ENCODE data around the gene COG7. TPM values are rescaled to one million over a fixed set of nuclear protein-coding genes. Genes with fewer than 3 reads are reported as not detected.
"Not testable (repeated sequence)": the region's sequence is repeated elsewhere in the genome, so short reads cannot be mapped to it uniquely, and the experiment has no call there.

Gene COG7
- 12.9 and 14.8 TPM in 2 replicates for total RNA-seq (2014; rRNA removed; shearing (Covaris generic))

- peak; percentile 75 for DNase-seq (ENCODE audit: low spot score)
Measured at GRCh38 chr16:23452572-23453337, at the start of gene COG7. Gene COG7 (minus strand): TSS chr16:23453189. CDS start chr16:23452994, 195 bp downstream.

- DNase-seq (ENCODE audit: low spot score): no peak
Measured at GRCh38 chr16:23502466-23502865, 49.5 kb upstream of the COG7 start.

- DNase-seq (ENCODE audit: low spot score): no peak
Measured at GRCh38 chr16:23501291-23501690, 48.3 kb upstream of the COG7 start.

GRCh38 chr16:23500862-23501225 lies 47.9 kb upstream of the COG7 start:
- no peak for DNase-seq (ENCODE audit: low spot score)

GRCh38 chr16:23500212-23500861 lies 47.3 kb upstream of the COG7 start:
- no peak for DNase-seq (ENCODE audit: low spot score)

GRCh38 chr16:23499801-23500200 lies 46.8 kb upstream of the COG7 start:
- DNase-seq (ENCODE audit: low spot score): no peak

- no peak for DNase-seq (ENCODE audit: low spot score)
Measured at GRCh38 chr16:23498863-23499262, 45.9 kb upstream of the COG7 start.

GRCh38 chr16:23497543-23497868 lies 44.5 kb upstream of the COG7 start:
- DNase-seq (ENCODE audit: low spot score): no peak

- DNase-seq (ENCODE audit: low spot score): no peak
Measured at GRCh38 chr16:23496821-23497542, 44.0 kb upstream of the COG7 start.

- no peak for DNase-seq (ENCODE audit: low spot score)
Measured at GRCh38 chr16:23495671-23496070, 42.7 kb upstream of the COG7 start.

GRCh38 chr16:23494188-23494587 lies 41.2 kb upstream of the COG7 start:
- no peak for DNase-seq (ENCODE audit: low spot score)

- DNase-seq (ENCODE audit: low spot score): no peak
Measured at GRCh38 chr16:23491490-23492391, 38.8 kb upstream of the COG7 start.

GRCh38 chr16:23486480-23486879 lies 33.5 kb upstream of the COG7 start:
- DNase-seq (ENCODE audit: low spot score): no peak

GRCh38 chr16:23485841-23486240 lies 32.9 kb upstream of the COG7 start:
- no peak for DNase-seq (ENCODE audit: low spot score)

- DNase-seq (ENCODE audit: low spot score): no peak
Measured at GRCh38 chr16:23485257-23485614, 32.2 kb upstream of the COG7 start.

GRCh38 chr16:23484510-23485256 lies 31.7 kb upstream of the COG7 start:
- DNase-seq (ENCODE audit: low spot score): no peak

GRCh38 chr16:23483492-23483891 lies 30.5 kb upstream of the COG7 start:
- not testable (repeated sequence) for DNase-seq (ENCODE audit: low spot score)

GRCh38 chr16:23482778-23483177 lies 29.8 kb upstream of the COG7 start:
- DNase-seq (ENCODE audit: low spot score): no peak

- no peak for DNase-seq (ENCODE audit: low spot score)
Measured at GRCh38 chr16:23480257-23480656, 27.3 kb upstream of the COG7 start.

- DNase-seq (ENCODE audit: low spot score): no peak
Measured at GRCh38 chr16:23479138-23479537, 26.1 kb upstream of the COG7 start.

- no peak for DNase-seq (ENCODE audit: low spot score)
Measured at GRCh38 chr16:23478566-23478965, 25.6 kb upstream of the COG7 start.
